Activated CD8-positive, alpha-beta memory T cell treated with anti-CD3 and anti-CD28 coated beads, Interleukin-2, amount 50 U/mL, for 48 hours (primary cell): ENCODE data around the gene COL4A1.

Source experiments
- DNase-seq: peaks from one replicate; pipeline ENCODE4 v3.0.0-alpha.2; 2020

The COL4A1 gene

GRCh38 chr13:110306340-110306959, 507 bp downstream of the COL4A1 start:
- no peak for DNase-seq

GRCh38 chr13:110305949-110306339, 1.0 kb downstream of the COL4A1 start:
- DNase-seq, result no peak

- no peak for DNase-seq
These were observed 1.4 kb downstream of the COL4A1 start for GRCh38 chr13:110305544-110305943.

GRCh38 chr13:110305001-110305400, 2.0 kb downstream of the COL4A1 start:
- DNase-seq, result no peak

- DNase-seq, result no peak
These were observed 2.7 kb downstream of the COL4A1 start for GRCh38 chr13:110304256-110304655.

- DNase-seq, result no peak
These were observed 3.3 kb downstream of the COL4A1 start for GRCh38 chr13:110303644-110304043.

- no peak for DNase-seq
These were observed 4.0 kb downstream of the COL4A1 start for GRCh38 chr13:110302997-110303396.

- DNase-seq, result peak; percentile 15
These were observed 5.1 kb downstream of the COL4A1 start for GRCh38 chr13:110301606-110302553.

- DNase-seq, result no peak
These were observed 5.9 kb downstream of the COL4A1 start for GRCh38 chr13:110301083-110301482.

GRCh38 chr13:110300090-110300815, 6.7 kb downstream of the COL4A1 start:
- no peak for DNase-seq

- no peak for DNase-seq
These were observed 7.6 kb downstream of the COL4A1 start for GRCh38 chr13:110299283-110299840.

GRCh38 chr13:110298505-110299282, 8.3 kb downstream of the COL4A1 start:
- DNase-seq, result peak; percentile 64

- DNase-seq, result no peak
These were observed 9.0 kb downstream of the COL4A1 start for GRCh38 chr13:110297766-110298504.

- no peak for DNase-seq
These were observed 9.9 kb downstream of the COL4A1 start for GRCh38 chr13:110297011-110297410.

- DNase-seq, result no peak
These were observed 12.3 kb downstream of the COL4A1 start for GRCh38 chr13:110294622-110295021.

- DNase-seq, result no peak
These were observed 12.8 kb downstream of the COL4A1 start for GRCh38 chr13:110294146-110294545.

- no peak for DNase-seq
These were observed 13.3 kb downstream of the COL4A1 start for GRCh38 chr13:110293649-110294048.

GRCh38 chr13:110293037-110293436, 13.9 kb downstream of the COL4A1 start:
- DNase-seq, result no peak

- no peak for DNase-seq
These were observed 15.7 kb downstream of the COL4A1 start for GRCh38 chr13:110291286-110291685.

- DNase-seq, result no peak
These were observed 16.1 kb downstream of the COL4A1 start for GRCh38 chr13:110290826-110291225.

GRCh38 chr13:110290153-110290552, 16.8 kb downstream of the COL4A1 start:
- DNase-seq, result no peak

- DNase-seq, result no peak
These were observed 17.3 kb downstream of the COL4A1 start for GRCh38 chr13:110289661-110290060.
